ENCODE data around the gene MTCP1. TPM values are rescaled to one million over a fixed set of nuclear protein-coding genes. Genes with fewer than 3 reads are reported as not detected.

The MTCP1 gene
- total and polyA plus RNA-seq, 9 of the 15 experiments (the other 6 are each of a cell fraction or from before 2014, with no cell fraction given): 12.7 to 28.0 (median 22.9) TPM

DNA sequence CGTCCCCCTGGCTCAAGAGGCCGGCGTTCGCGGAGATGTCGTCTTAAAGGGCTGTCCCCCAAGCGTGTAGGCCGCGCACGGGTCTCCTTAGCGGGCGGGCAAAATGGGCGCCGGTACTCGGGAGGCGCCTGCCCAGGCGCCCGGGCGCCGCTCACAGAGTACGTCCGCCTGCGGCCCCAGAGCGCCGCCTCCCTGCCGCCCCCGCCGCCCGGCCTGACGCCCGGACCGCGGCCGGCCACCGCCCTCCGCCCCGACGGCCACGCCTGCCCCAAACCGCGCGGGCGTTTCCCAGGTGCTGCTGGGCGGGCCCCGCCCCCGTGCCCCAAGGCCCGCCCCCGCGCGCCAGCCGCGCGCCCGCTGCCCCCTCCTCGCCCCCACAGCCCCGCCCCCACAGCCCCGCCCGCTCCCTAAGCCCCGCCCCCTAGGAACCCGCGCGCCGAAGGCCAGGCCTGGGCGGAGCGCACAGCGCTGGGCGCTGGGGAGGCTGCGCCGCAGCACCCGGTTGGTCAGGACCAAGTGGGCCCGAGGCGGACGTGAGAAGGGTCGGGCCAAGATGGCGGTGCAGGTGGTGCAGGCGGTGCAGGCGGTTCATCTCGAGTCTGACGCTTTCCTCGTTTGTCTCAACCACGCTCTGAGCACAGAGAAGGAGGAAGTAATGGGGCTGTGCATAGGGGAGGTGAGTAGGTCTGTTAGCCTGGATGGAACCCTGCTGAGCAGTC is at the start of gene MTCP1, which contains the start of the genes BRCC3 and CMC4 (continued):
- TF ChIP-seq, protein P1, sequence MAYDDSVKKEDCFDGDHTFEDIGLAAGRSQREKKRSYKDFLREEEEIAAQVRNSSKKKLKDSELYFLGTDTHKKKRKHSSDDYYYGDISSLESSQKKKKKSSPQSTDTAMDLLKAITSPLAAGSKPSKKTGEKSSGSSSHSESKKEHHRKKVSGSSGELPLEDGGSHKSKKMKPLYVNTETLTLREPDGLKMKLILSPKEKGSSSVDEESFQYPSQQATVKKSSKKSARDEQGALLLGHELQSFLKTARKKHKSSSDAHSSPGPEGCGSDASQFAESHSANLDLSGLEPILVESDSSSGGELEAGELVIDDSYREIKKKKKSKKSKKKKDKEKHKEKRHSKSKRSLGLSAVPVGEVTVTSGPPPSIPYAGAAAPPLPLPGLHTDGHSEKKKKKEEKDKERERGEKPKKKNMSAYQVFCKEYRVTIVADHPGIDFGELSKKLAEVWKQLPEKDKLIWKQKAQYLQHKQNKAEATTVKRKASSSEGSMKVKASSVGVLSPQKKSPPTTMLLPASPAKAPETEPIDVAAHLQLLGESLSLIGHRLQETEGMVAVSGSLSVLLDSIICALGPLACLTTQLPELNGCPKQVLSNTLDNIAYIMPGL (CRISPR knock-in tag; IDR thresholded peaks at IDR 0.05): no peak
- TF ChIP-seq STAG1 (CRISPR knock-in tag; IDR thresholded peaks at IDR 0.05; ENCODE audit: borderline replicate concordance) (no peak), XRCC5 (IDR thresholded peaks at IDR 0.05; ENCODE audit: low read depth, low read length) (no peak), CREM (IDR thresholded peaks at IDR 0.05; ENCODE audit: low read depth) (peak; percentile 27), RBBP5 (IDR thresholded peaks at IDR 0.05; ENCODE audit: borderline replicate concordance, insufficient read depth, low read length, poor library complexity, severe bottlenecking) (peak; percentile 69), FOXJ3 (CRISPR knock-in tag; IDR thresholded peaks at IDR 0.05) (no peak), ZNF444 (CRISPR knock-in tag; IDR thresholded peaks at IDR 0.05) (no peak), RBM39 (optimal IDR thresholded peaks at IDR 0.05; ENCODE audit: low read depth, low read length) (no peak), ERF (CRISPR knock-in tag; IDR thresholded peaks at IDR 0.05) (no peak), PTTG1 (tag; IDR thresholded peaks at IDR 0.05; ENCODE audit: low read depth) (no peak), GABPA (tag; conservative IDR thresholded peaks at IDR 0.05; ENCODE audit: low read depth) (peak; percentile 58), JUN (IDR thresholded peaks at IDR 0.05; ENCODE audit: borderline replicate concordance, low read depth, low read length) (no peak), JUN (CRISPR knock-in tag; IDR thresholded peaks at IDR 0.05; ENCODE audit: borderline replicate concordance) (no peak), ZBTB7A (IDR thresholded peaks at IDR 0.05; ENCODE audit: borderline replicate concordance, control insufficient read depth, low read depth, low read length) (no peak; the same call in 1 of the 2 replicates), TAF9B (IDR thresholded peaks at IDR 0.05; ENCODE audit: partially characterized antibody) (peak; percentile 74), THRAP3 (IDR thresholded peaks at IDR 0.05; ENCODE audit: borderline replicate concordance) (no peak), FOXM1 (IDR thresholded peaks at IDR 0.05; ENCODE audit: low read depth) (no peak), FOXM1 (CRISPR knock-in tag; IDR thresholded peaks at IDR 0.05; ENCODE audit: low read depth) (no peak), KAT7 (CRISPR knock-in tag; IDR thresholded peaks at IDR 0.05; ENCODE audit: borderline replicate concordance) (no peak)
- TF ChIP-seq, protein P2, sequence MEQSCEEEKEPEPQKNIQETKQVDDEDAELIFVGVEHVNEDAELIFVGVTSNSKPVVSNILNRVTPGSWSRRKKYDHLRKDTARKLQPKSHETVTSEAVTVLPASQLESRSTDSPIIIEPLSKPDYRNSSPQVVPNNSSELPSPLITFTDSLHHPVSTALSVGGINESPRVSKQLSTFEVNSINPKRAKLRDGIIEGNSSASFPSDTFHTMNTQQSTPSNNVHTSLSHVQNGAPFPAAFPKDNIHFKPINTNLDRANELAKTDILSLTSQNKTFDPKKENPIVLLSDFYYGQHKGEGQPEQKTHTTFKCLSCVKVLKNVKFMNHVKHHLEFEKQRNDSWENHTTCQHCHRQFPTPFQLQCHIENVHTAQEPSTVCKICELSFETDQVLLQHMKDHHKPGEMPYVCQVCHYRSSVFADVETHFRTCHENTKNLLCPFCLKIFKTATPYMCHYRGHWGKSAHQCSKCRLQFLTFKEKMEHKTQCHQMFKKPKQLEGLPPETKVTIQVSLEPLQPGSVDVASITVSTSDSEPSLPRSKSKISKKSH (CRISPR knock-in tag; IDR thresholded peaks at IDR 0.05): no peak
- TF ChIP-seq, protein P3, sequence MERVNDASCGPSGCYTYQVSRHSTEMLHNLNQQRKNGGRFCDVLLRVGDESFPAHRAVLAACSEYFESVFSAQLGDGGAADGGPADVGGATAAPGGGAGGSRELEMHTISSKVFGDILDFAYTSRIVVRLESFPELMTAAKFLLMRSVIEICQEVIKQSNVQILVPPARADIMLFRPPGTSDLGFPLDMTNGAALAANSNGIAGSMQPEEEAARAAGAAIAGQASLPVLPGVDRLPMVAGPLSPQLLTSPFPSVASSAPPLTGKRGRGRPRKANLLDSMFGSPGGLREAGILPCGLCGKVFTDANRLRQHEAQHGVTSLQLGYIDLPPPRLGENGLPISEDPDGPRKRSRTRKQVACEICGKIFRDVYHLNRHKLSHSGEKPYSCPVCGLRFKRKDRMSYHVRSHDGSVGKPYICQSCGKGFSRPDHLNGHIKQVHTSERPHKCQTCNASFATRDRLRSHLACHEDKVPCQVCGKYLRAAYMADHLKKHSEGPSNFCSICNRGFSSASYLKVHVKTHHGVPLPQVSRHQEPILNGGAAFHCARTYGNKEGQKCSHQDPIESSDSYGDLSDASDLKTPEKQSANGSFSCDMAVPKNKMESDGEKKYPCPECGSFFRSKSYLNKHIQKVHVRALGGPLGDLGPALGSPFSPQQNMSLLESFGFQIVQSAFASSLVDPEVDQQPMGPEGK (CRISPR knock-in tag; IDR thresholded peaks at IDR 0.05; ENCODE audit: borderline replicate concordance): no peak
- TF ChIP-seq, protein P4, sequence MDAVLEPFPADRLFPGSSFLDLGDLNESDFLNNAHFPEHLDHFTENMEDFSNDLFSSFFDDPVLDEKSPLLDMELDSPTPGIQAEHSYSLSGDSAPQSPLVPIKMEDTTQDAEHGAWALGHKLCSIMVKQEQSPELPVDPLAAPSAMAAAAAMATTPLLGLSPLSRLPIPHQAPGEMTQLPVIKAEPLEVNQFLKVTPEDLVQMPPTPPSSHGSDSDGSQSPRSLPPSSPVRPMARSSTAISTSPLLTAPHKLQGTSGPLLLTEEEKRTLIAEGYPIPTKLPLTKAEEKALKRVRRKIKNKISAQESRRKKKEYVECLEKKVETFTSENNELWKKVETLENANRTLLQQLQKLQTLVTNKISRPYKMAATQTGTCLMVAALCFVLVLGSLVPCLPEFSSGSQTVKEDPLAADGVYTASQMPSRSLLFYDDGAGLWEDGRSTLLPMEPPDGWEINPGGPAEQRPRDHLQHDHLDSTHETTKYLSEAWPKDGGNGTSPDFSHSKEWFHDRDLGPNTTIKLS (IDR thresholded peaks at IDR 0.05; ENCODE audit: borderline replicate concordance, low read depth): no peak
